GM18873 (cell line): ENCODE measurements around the gene TTC32.
"Not testable (repeated sequence)": the region's sequence is repeated elsewhere in the genome, so short reads cannot be mapped to it uniquely, and the experiment has no call there.

ENCODE experiments used
- ATAC-seq: cut with Tn5 transposase; IDR thresholded peaks from one replicate; pipeline ENCODE4 v1.9.1; 2021; ENCODE audit warnings: mild to moderate bottlenecking, moderate library complexity, moderate number of reproducible peaks; ENCODE audit not compliant: unreplicated experiment, low FRiP score

Gene TTC32

DNA sequence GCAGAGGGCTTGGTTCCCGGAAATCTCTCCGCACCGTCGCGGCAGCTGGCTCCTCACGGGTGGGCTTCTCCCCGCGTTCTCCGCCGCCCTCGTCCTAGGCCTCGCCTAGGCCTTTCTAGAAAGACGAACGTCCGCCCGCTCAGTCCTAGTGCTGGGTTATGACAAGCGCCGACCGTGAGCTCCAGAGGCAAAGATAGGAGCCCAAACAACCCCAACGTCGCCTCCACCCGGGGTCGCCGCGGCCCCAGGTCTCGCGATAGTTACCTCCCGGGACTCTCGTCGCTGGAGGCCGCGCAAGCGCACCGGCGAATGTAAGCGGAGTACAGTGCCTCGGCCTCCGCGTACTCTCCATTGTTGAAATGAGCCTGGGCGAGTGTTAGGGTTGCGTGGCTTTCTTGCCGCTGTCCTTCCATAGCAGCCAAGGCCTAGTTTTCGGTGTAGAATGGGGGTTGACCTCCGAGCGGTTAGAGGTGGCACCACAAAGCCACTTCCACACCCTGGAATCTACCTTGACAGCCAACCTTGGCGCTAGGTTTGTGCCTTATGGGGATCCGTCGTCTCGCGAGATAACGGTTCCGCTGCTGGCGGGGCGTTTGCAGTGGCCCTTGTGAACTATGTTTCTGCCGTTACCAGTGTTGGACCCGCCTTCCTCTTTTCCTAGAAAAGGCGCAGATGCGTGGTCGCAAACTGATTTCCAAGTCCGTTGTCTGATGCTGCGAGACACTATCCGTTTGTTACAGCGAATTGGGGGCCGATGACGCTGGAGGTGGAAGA is at the start of gene TTC32:
TTC32 (minus strand) TSS at position 542 of the 774 bp plus-strand sequence; CDS start at position 413, 129 bp downstream.
- peak; percentile 81 for ATAC-seq

DNA sequence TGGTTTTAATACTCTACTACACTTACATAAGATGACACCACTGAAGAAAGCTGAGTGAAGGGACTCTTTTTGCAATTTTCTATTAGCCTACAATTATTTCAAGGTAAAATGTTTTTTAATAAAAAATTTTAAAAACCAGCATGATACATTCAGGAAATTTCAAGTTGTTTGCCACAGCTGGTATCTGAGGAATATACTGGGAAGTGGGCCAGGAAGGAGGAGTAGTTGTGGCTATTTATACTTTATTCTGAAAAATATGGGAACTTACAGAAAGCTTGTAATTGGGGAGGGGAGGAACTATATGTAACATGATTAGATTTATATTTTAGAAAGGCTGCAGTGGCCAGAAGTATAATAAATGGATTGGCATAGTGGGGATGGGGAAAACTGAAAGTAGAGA is 47.3 kb upstream of the TTC32 start:
- ATAC-seq: no peak

DNA sequence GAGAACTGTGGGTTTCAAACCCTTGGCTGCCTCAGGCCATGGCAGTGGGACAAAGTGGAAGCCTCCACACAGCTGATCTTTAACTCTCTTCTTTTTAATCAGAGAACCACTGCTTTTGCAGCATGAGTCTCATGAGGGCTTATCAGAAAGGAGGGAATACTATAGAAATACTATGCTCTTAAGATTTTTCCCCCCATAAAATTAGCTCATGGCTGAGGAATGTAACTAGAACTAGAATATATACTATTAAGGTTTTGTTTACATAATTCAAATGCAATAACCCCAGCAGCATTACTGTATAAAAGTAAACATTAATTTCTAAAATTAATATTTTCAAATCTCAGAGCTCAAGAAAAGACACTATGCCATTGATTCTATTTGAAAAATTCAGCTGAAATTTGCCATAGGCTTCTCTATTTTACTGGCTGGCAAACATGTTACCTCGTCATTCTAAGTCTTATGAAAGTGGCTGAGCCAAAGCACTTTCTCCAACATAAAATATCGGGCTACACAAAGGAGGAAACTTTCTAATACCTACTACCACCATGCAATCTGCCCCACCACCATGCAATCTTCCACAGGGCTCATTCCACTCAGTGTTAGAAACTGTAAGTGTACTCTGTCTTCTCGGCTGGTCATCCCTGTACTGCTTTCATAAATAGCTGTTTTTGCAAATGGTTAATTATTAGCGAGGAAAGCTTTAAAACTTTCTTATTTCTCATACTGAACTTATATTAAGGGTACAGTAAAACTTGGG is 45.6 kb upstream of the TTC32 start:
- no peak for ATAC-seq

DNA sequence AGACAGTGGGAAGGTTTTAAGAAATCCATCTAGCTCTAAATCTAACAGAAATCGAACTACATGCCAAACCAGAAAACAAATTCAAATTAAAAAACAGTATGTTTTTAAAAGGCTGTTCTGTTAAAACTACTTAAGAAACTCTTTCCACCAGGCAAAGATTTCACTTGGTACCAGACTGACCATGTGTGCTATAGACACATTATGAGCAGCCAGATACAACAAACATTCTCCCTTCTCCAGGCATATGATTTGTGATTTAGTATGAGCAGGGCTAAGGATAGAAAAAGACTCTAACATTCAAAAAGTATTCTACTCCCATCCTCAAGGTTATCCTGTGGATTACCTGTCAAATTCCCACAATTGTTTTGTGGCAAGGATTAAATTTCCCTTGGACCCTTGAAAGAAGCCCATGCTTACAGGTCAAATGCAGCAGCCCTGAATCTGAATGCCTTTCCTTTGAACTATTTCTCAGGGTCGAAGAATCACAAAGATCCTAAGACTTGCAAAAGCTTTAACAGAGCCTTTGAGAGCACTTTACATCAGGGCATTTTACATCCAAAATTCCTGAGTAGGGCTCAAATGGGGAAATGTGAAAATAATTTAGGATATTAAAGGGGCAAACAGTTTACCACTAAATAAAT is 42.5 kb upstream of the TTC32 start:
- no peak for ATAC-seq

DNA sequence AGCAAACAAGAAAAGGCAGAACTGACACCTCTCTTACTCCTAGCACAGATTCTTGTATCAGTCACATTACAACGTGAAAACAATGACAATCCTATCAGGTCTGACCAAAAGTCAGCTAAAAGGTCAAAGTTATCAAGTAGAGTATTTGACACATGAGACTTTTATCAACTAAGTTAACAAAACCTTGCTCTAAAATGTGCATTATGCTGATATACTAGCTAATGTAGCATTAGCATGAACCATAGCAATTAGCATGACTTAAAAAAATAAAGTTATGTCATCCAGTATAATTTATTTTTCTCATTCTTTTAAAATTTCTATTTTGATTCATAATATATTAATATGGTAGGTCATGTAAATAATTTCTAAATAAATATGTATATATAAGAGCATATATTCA is 41.4 kb upstream of the TTC32 start:
- no peak for ATAC-seq

DNA sequence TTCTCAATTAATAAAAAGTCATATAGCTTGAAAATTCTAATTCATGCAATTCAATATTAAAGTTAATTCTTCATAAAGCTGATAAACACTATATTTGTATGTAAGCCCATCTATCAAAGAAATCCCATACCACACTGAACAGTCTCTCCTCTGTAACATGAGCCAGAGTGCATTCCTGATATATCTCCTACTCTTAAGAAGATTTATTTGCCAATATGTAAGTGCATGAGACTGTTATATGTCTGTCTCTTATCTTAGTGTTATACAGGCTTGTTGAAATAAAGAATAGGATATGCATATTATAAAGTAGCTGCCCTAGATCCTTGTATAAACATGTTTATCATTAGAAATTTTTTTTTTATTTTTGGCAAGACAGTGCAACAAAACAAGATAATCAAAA is 40.4 kb upstream of the TTC32 start:
- ATAC-seq: no peak

DNA sequence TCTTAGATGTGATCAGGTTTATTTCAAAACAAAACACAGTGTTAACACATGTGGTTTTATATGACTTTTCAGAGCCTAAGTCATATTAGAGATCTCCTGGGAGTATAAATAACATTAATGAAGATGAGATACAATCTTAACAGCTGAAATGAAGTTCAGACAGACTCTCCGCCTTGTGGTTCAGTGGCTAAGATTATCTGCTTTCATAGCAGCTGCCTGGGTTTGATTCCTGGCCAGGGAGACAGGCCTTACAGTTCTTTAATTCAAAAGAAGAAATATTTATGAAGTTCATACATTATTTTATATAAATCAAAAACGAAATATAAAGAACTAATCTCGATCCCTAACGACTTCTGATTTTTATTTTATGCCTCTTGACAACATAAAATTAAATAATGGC is 35.2 kb upstream of the TTC32 start:
- no peak for ATAC-seq

DNA sequence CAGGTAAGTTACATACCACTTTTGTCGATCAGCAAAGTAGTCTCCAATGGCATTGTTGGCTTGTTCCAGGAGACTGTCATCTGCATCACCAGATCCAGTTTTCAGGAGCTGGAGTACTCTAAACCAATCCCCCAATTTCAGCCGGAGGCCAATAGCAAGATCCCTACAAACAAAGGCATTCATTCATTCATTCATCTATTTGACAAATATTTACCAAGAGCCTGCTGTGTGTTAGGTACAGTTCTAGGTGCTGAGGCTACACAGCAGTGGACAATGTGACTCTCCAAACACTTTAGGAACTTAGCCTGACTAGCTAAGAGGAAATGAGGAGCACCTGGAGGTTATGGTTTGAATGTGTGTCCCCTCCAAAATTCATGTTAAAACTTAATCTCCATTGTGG is 34.4 kb upstream of the TTC32 start:
- ATAC-seq: no peak

DNA sequence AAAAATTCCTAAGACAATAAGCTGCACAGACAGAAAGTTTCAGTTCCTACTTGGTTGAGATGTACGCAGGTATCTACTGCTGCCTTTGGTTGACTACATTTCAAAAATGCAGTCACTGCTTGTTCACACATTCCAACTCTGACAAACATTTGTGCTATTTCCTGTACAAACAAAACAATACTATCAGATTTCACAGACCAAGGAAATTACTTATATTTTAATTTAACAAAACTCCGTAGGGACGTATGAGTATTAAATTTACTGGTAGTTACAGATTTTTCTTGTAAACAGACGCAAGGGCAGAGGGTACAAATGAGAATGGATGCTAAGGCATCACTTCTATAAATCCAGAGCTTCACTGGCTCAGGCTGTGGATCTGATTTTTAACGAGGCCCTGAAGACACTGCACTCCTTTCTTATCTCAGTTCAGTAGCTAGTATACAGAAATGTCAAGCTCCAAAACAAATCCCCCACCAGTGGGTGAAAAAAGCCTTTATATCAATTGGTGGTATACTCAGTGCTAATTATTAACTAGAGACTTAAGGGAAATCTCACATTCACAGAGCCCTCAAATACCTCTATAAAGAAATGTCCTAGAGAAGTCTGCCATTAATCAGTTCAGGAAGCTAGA is 31.7 kb upstream of the TTC32 start:
- ATAC-seq: no peak

DNA sequence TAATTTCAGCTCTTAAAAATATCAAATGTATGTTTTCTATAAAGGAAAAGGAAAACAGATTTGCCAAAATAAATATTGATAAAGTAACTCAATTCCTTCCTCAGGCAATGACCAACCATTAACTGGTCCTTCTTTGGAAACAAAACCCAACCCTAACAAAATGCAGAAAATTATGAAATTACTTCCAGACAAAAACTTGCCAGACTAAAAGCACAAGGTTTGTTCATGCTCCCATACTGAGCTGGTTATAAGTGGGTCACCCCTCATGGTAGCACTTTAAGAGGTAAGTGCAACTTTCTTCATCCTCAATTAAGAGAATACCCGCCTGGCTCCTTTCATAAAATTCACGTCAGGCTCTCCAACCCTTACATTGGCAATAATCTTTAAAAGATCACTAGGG is 31.1 kb upstream of the TTC32 start:
- ATAC-seq: no peak

DNA sequence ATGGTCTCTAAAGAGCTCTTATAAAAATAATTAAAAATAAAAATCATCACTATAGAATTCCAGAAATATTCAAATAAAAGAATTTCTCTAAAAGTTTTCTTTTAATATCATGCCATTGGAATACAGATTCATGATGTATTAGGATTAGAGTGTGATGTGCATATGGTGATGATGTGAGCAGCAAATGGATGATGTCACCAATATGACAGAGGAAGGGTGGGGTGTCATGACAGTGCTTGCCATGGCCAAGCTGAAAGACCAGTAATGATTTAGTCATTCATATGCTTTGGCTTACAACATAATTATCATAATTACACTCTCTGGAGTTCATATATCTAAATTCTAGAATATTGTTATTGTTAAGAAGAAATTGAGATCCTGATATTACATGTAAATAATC is 27.4 kb upstream of the TTC32 start:
- no peak for ATAC-seq

DNA sequence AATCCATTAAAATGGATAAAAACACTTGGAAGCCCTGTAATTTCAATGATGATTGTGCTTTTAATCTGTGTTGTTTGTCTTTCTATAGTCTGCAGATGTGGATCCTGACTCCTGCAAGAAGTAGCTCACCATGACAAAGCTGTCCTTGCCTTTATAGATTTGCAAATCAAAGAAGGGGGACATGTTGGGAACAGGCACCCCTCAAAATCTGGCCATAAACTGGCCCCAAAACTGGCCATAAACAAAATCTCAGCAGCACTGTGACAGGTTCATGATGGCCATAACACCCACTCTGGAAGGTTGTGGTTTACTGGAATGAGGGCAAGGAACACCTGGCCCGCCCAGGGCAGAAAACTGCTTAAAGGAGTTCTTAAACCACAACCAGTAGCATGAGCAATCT is 26.0 kb upstream of the TTC32 start:
- ATAC-seq: not testable (repeated sequence)

DNA sequence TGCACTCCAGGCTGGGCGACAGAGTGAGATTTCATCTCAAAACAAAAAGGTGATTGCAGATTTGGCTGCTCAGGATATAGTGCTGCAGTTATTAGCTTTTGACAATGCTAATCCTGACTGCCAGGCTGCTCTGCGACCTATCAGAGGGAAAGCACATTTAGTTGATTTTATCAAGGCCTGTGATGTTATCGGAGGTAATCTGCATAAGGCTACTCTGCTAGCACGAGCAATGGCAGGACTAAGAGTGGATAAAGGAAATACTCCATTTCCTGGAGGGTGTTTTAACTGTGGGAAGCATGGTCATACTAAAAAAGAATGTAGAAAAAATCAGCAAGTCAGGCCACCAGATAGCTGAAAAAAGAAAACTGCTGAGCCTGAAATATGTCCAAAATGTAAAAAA is 22.7 kb upstream of the TTC32 start:
- not testable (repeated sequence) for ATAC-seq

DNA sequence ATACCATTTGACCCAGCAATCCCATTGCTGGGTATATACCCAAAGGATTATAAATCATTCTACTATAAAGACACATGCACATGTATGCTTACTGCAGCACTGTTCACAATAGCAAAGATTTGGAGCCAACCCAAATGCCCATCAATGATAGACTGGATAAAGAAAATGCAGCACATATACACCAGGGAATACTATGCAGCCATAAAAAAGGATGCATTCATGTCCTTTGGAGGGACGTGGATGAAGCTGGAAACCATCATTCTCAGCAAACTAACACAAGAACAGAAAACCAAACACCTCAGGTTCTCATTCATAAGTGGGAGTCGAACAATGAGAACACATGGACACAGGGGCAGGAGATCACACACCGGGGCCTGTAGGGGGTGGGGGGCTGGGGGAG is 20.4 kb upstream of the TTC32 start:
- not testable (repeated sequence) for ATAC-seq

DNA sequence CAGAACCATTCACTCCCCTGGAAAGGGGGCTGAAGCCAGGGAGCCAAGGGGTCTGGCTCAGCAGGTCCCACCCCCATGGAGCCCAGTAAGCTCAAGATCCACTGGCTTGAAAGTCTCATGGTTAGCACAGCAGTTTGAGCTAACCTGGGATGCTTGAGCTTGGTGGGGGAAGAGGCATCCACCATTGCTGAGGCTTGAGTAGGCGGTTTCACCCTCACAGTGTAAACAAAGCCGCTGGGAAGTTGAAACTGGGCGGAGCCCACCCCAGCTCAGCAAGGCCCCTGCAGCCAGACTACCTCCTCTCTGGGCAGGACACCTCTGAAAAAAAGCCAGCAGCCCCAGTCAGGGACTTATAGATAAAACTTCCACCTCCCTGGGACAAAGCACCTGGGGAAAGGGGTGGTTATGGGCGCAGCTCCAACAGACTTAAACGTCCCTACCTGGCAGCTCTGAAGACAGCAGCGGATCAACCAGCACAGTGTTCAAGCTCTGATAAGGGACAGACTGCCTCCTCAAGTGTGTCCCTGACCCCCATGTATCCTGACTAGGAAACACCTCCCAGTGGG is 14.7 kb upstream of the TTC32 start:
- no peak for ATAC-seq

DNA sequence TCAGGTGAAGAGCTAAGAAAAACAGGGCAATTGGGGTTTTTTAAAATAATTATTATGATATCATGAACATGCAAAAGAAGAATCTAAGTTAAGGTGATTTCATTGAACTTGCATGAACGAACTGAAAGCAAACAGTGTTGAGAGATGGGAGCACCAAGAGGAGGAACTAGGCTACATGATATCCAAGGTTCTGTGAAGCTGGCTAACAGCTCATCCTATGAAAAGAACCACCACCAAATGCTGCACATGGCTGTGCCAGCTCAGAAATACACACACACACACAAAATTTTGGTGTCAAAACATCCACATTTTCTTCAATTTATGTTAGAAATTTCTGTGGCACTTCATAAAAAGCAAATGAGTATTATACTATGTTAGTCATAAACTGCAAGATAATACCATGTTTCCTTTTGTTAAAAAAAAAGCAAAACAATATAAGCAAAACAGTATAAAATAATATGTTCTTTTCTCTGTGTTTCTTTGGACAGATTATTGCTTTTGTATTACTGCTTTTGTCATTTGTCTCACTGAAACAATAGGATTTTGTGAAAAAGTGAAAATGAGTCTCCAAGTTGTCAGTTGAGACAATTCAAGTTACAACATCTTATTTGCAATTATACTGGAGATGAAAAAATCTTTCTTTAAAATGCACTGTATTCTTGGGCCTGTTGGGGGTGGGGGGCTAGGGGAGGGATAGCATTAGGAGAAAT is 12.6 kb upstream of the TTC32 start:
- ATAC-seq: no peak

DNA sequence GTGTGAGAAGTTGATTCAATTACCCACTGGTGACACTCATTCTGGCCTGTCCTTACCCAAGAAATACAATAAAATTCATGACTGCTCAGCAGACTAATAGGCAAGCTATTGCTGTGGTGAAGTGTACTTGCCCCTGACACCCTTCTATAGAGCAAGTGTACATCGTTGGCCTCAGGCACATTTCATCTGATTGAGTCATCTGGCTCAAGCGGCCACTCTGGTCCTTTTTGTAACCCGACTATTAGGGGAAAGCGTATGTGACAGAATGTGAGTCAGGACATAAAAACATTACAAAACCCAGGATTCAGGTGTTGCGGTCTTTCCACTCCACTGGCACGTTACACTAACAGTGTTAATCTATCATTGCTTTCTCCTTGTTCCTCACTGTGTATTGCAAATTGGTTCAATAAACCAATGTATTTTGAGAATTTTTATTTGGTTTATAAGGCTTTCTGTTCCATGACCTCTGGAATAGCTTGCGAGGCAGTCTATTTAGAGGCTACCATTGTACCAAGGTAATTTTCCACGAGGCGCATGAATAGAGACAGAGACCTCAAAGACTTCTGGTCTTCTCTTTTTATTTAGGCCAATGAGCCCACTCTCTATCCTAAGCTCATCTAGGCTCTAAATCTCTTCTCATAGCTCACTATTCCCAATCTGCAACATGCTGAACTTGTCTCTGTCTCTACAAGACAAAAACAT is 10.2 kb upstream of the TTC32 start:
- ATAC-seq: no peak

DNA sequence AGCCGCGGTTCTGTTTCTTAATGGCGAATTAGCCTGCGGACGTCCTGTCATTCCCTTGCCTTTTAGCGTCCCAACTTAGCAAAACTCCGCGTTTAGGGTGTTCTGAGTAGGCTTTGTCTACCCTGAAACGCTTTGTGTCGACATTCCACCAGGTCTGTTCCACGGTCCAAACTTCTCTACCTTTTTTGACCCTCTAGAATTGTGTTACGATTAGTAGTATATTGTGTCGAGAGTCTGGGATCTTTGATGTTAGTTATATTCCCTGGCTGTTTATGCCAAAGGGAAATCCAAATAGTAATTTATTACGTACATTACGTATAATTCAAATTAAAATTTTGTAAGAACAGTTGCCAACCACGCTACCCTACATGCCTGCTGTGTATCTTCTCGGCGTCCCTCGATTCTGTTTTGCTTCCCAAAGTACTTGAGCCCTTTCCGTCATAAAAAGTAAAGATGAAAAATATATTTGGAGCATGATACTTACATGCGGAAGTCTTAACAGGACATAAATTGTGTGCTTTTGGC is 495 bp upstream of the TTC32 start:
- peak; percentile 2 for ATAC-seq

DNA sequence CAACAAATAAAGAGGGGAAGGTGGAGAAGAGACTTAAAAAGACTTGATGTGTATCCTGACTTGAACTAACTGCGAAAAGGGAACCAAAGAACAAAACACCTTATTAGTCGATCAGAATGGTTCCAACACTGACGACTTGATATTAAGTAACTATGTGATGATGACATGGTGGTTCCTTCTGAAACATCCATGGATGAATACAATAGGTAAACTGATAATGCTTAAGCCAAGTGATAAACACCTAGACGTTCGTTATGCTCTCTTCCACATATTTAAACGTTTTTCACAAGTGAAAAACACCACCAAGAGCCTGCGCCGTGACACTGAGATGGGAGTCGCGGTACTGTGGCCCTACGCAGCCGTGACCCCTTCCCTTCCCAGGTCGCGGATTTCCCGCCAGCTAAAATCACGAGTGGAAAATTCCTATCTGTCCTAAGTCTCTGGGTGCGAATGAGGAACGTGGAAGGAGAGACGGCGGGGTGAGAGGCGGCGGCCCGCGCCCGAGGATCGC is 797 bp downstream of the TTC32 start:
- no peak for ATAC-seq
